Ovary (tissue), 3 donors: Measurements from ENCODE around the gene ARPC2.

Experiments
- EP300 ChIP-seq: sonication (generic); formaldehyde crosslinking; IDR thresholded peaks from one replicate; pipeline ENCODE4 v1.6.1; 2017; ENCODE audit warnings: antibody characterized with exemption
- POLR2A ChIP-seq: fragments of 450-650 bp; IDR thresholded peaks from one replicate; pipeline ENCODE4 v1.6.1; 2017; ENCODE audit warnings: antibody characterized with exemption, mild to moderate bottlenecking, moderate library complexity
- TF ChIP-seq, protein P1 (sequence below), 3 donors: fragments of 450-650 bp in 2 of 3; fragments of 200-600 bp in 1 of 3; IDR thresholded peaks; one replicate each; pipeline versions ENCODE4 v1.5.1 to v1.8.0; 2016 to 2022; ENCODE audit warnings: antibody characterized with exemption in 3 of 3, mild to moderate bottlenecking in 1 of 3
- donor health status: DM: no; HTN: no; CAD: no.

GRCh38 chr2:218169757-218170546 is 47.0 kb upstream of the ARPC2 start:
- TF ChIP-seq POLR2A = no peak
- TF ChIP-seq, protein P1, sequence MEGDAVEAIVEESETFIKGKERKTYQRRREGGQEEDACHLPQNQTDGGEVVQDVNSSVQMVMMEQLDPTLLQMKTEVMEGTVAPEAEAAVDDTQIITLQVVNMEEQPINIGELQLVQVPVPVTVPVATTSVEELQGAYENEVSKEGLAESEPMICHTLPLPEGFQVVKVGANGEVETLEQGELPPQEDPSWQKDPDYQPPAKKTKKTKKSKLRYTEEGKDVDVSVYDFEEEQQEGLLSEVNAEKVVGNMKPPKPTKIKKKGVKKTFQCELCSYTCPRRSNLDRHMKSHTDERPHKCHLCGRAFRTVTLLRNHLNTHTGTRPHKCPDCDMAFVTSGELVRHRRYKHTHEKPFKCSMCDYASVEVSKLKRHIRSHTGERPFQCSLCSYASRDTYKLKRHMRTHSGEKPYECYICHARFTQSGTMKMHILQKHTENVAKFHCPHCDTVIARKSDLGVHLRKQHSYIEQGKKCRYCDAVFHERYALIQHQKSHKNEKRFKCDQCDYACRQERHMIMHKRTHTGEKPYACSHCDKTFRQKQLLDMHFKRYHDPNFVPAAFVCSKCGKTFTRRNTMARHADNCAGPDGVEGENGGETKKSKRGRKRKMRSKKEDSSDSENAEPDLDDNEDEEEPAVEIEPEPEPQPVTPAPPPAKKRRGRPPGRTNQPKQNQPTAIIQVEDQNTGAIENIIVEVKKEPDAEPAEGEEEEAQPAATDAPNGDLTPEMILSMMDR (IDR thresholded peaks at IDR 0.05) = no peak
- no peak for TF ChIP-seq EP300
